GM20000 (cell line): Measurements from ENCODE around the gene ATP9B.

Source experiments
- DNase-seq: peaks from one replicate; pipeline ENCODE4 v3.0.0; 2012; ENCODE audit warnings: low spot score
- CTCF ChIP-seq: IDR thresholded peaks from 2 replicates; pipeline ENCODE4 v1.5.1; 2012; ENCODE audit warnings: mild to moderate bottlenecking, control low read depth; ENCODE audit errors: extremely low read depth, missing control alignments

Gene ATP9B

GRCh38 chr18:79309614-79310358, 240.6 kb downstream of the ATP9B start:
- no peak for DNase-seq
- TF ChIP-seq CTCF = no peak

- TF ChIP-seq CTCF = no peak
- no peak for DNase-seq
These were observed 245.7 kb downstream of the ATP9B start for GRCh38 chr18:79314838-79315388.

GRCh38 chr18:79315596-79315995, 246.4 kb downstream of the ATP9B start:
- no peak for TF ChIP-seq CTCF
- no peak for DNase-seq

GRCh38 chr18:79317703-79318102, 248.5 kb downstream of the ATP9B start:
- TF ChIP-seq CTCF = no peak
- DNase-seq = no peak

- no peak for TF ChIP-seq CTCF
- no peak for DNase-seq
These were observed 249.0 kb downstream of the ATP9B start for GRCh38 chr18:79318142-79318673.

GRCh38 chr18:79320216-79320850, 251.1 kb downstream of the ATP9B start:
- no peak for TF ChIP-seq CTCF
- DNase-seq = no peak

- TF ChIP-seq CTCF = no peak
- no peak for DNase-seq
These were observed 252.6 kb downstream of the ATP9B start for GRCh38 chr18:79321625-79322405.
